Astrocyte of the cerebellum (primary cell): ENCODE measurements around the gene INHBC.
A peak's percentile ranks its signal among the peaks of the same experiment; 100 is the strongest.

Experiments used
- DNase-seq: peaks from one replicate; pipeline ENCODE4 v3.0.0-alpha.2; 2011; ENCODE audit warnings: low read depth
- H3K4me3 ChIP-seq: 2 replicates; pipeline ENCODE4 v1.5.1; 2011; ENCODE audit warnings: mild to moderate bottlenecking, low read depth, low read length, moderate library complexity
- CTCF ChIP-seq: IDR thresholded peaks from 2 replicates; pipeline ENCODE4 v1.5.1; 2012; ENCODE audit warnings: low read length, low read depth, moderate library complexity, mild to moderate bottlenecking; ENCODE audit errors: missing control alignments
- in situ Hi-C: cut with HindIII; loops from 2 replicates; pipeline ENCODE4 v1.10.0; 2017; ENCODE audit warnings: low sequenced_read_pairs

INHBC gene

DNA sequence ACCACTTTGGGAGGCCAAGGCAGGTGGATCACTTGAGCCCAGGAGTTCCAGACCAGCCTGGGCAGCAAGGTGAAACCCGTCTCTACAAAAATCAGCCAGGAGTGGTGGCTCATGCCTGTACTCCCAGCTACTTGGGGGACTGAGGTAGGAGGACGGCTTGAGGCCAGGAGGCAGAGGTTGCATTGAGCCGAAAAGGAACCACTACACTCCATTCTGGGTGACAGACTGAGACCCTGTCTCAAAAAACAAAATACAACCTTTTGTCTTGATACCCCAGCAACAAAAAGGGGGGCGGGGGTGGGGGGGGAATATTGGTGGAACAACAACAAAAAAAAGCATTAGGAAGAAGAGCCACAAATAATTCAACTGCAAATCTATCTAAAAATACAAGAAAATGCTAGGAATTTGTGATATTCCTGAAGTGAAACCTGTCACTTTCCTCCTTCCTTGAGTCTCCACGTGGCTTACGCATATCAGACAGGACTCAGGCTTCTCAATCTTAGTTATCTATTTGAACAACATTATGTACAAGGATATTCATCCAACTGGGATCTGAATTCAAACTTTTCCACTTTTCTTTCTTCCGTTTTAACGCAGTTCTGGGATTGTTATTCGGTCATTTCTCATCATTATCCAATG lies 5.0 kb upstream of the INHBC start:
- peak overlapping the region; percentile 54 for H3K4me3 ChIP-seq
- DNase-seq, result no peak
- no peak for TF ChIP-seq CTCF
- in situ Hi-C loops, result no loop called here

DNA sequence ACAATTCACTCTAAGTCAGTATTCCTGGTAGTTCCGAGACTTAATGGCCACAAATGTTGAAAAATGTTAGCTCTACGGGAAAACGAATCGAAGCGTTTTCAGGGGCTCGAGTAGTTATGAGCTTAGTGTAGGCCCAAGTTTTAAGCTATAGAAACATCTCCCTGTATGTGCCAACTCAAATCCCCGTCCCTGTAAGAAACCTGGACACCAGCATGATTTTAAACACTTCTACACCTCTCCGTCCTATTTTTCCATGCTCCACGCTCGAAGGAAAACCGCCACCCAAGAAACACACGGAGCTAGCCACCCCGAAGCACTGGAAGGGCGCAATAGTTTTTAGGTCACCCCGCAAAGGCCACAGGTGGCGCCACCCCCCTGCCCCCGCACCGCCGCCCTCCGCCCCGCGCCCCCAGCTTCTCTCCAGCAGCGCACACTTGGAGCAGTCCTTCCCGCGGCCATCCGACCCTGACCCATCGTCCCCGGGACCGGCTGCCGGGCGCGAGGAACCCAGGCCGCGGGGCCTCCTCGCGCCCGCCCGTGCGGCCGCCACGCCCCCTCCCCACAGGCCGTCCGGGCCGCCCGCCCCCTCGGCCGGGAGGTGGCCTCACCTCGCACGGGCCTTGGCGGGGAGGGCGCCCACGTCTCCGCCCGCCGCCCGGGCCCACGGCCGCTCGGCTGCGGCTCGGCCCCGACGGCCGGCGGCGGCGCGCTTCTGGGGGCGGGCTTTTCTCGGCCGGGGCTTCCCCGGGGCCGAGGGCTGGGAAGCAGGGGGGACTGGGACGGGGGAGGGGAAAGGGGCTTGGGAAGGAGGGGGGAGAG lies 4.3 kb upstream of the INHBC start:
- in situ Hi-C loops, result no loop called here
- peak overlapping the region; percentile 54 for H3K4me3 ChIP-seq
- no peak for DNase-seq
- no peak for TF ChIP-seq CTCF

DNA sequence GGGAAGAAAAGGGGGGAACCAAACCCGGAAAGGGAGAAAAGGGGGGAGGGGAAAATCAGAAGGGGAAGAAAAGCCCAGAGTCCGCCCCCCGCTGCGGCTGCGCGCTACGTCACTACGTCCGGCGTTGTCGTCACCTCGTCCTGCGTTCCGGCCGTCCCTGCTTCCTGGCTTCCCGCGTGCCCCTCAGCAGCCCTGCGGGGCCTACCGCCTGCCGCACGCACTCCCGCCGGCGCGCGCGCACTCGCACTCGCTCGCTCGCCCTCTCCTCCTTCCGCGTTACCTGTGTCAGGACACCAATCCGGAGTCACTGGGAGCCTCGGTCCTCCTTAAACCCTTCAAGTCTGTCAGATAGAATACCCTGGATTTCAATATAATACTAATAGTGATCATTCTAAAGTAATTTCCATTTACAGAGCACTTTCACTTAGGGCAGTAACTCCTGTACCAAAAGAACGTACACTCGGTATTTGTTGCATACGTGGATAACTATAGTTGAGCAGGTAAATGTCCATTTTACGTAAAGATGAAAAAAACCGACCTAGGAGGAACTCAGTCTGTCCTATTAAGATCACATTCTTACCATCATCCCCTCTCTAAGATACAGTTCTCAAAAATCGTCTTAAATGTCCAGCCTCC lies 3.5 kb upstream of the INHBC start, which contains the start of gene R3HDM2:
Gene R3HDM2 (minus strand): TSS at position 113 of the 636 bp plus-strand sequence. CDS start 120,615 bp downstream, outside the sequence.
- in situ Hi-C loops, result no loop called here
- peak; percentile 79 for DNase-seq
- TF ChIP-seq CTCF, result no peak
- H3K4me3 ChIP-seq, result peak within 1 kb of the TSS; percentile 54

DNA sequence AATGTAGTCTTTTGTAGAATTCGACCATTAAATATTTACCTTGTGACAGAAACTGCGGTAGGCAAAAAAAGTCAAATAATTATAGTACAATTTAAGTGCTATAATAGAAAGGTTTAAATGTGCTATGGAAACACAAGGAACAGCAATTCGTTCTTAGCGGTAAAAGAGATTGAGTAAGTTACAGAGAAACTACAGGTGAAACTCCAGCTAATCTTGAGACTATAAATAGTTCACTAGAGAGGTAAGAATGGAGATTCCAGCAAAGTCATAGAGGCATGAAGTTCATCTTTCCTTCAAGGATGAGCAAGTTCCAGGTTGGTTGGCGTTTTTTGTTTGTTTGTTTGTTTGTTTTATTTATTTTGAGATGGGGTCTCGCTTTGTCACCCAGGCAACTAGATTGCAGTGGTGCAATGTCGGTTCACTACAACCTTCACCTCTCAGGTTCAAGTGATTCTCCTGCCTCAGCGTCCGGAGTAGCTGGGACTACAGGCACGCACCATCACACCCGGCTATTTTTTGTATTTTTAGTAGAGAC lies 2.9 kb upstream of the INHBC start:
- no peak for TF ChIP-seq CTCF
- no peak for DNase-seq
- in situ Hi-C loops, result no loop called here
- H3K4me3 ChIP-seq, result no peak overlapping the region

- no peak overlapping the region for H3K4me3 ChIP-seq
- no peak for DNase-seq
- in situ Hi-C loops, result no loop called here
- no peak for TF ChIP-seq CTCF
Measured at GRCh38 chr12:57433370-57433769, 1.2 kb upstream of the INHBC start.

GRCh38 chr12:57435293-57435692 lies 709 bp downstream of the INHBC start:
- DNase-seq, result no peak
- in situ Hi-C loops, result no loop called here
- TF ChIP-seq CTCF, result no peak
- no peak overlapping the region for H3K4me3 ChIP-seq
